Spleen (tissue), 11 donors: ENCODE results near the gene ASAP2. TPM values are rescaled to one million over a fixed set of nuclear protein-coding genes. Genes with fewer than 3 reads are reported as not detected.

ENCODE experiments used
- DNase-seq: peaks from one replicate; pipeline ENCODE4 v3.0.0-alpha.2; 2020
- H3K27ac ChIP-seq, 8 donors: fragments of 200-600 bp; sonication (generic) in 7 of 8; 1 replicate in 4 of 8; 2 replicates in 4 of 8; pipeline versions ENCODE4 v1.5.0 to v1.8.0; 2016 to 2021; ENCODE audit warnings: inconsistent platforms in 4 of 8, mild to moderate bottlenecking in 4 of 8, moderate library complexity in 1 of 8
- H3K27me3 ChIP-seq, 7 donors: fragments of 200-600 bp; sonication (generic) in 6 of 7; replicated peaks in 1 of 7; 1 replicate in 4 of 7; 2 replicates in 3 of 7; pipeline versions ENCODE4 v1.5.0 to v1.8.0; 2016 to 2021; ENCODE audit warnings: inconsistent platforms in 3 of 7, mild to moderate bottlenecking in 1 of 7
- H3K36me3 ChIP-seq, 6 donors: fragments of 200-600 bp; sonication (generic) in 5 of 6; 1 replicate in 4 of 6; 2 replicates in 2 of 6; pipeline versions ENCODE4 v1.5.0 to v1.8.0; 2016 to 2021; ENCODE audit warnings: inconsistent platforms in 2 of 6
- H3K4me1 ChIP-seq, 6 donors: fragments of 200-600 bp; sonication (generic) in 5 of 6; 1 replicate in 3 of 6; 2 replicates in 3 of 6; pipeline versions ENCODE4 v1.5.0 to v1.8.0; 2016 to 2021; ENCODE audit warnings: inconsistent platforms in 3 of 6
- H3K4me3 ChIP-seq, 8 donors: fragments of 200-600 bp; sonication (generic) in 7 of 8; 1 replicate in 4 of 8; 2 replicates in 4 of 8; pipeline versions ENCODE4 v1.5.0 to v1.8.0; 2016 to 2021; ENCODE audit warnings: inconsistent platforms in 4 of 8, mild to moderate bottlenecking in 4 of 8, moderate library complexity in 2 of 8
- H3K9me3 ChIP-seq, 8 donors: fragments of 200-600 bp; sonication (generic) in 7 of 8; 1 replicate in 4 of 8; 2 replicates in 4 of 8; pipeline versions ENCODE4 v1.5.0 to v1.8.0; 2016 to 2021; ENCODE audit warnings: inconsistent platforms in 4 of 8
- CTCF ChIP-seq, 11 experiments: fragments of 200-600 bp in 7 of 11; fragments of 450-650 bp in 4 of 11; sonication (generic) in 4 of 11; IDR thresholded peaks in 8 of 11; conservative IDR thresholded peaks in 3 of 11; 1 replicate in 7 of 11; 2 replicates in 4 of 11; pipeline versions ENCODE4 v1.4.0 to v1.8.0; 2016 to 2021; ENCODE audit warnings: antibody characterized with exemption in 11 of 11, inconsistent platforms in 4 of 11, mild to moderate bottlenecking in 1 of 11
- POLR2A ChIP-seq, 3 donors: fragments of 450-650 bp; IDR thresholded peaks; one replicate each; pipeline ENCODE4 v1.5.1; 2017; ENCODE audit warnings: antibody characterized with exemption in 3 of 3, mild to moderate bottlenecking in 1 of 3
- POLR2AphosphoS5 ChIP-seq, 3 donors: sonication (generic); formaldehyde crosslinking; IDR thresholded peaks; one replicate each; pipeline ENCODE4 v1.5.1; 2017; ENCODE audit warnings: antibody characterized with exemption in 3 of 3
- WGBS, 5 donors: extraction: QIAGEN DNeasy Blood & Tissue Kit in 3 of 5; methylation state at CpG; one replicate each; pipeline versions ENCODE4 v1.1.5 to v1.1.7; 2013 to 2018; 5-methylcytosine and 5-hydroxymethylcytosine counted together
- intact Hi-C: fragments of 100-400 bp; cut with DNase I; formaldehyde crosslinking; loops from one replicate; pipeline ENCODE4 v1.15.0; 2023; ENCODE audit warnings: low total_unique reads
- polyA plus RNA-seq, 3 donors: library from polyadenylated mRNA; stranded (reverse); fragments of 200-250 nt; gene quantifications; one replicate each; pipeline ENCODE4 v1.2.1, GENCODE V29; 2013
- total RNA-seq, 7 donors: library from RNA; depleted of rRNA in 3 of 7; stranded (reverse); fragments of >200 nt in 3 of 7; fragmentation: NEBNext Ultra II Directional in 4 of 7; extraction: Animal tissue kit (Norgen Biotek cat#: 25700) in 4 of 7; gene quantifications; one replicate each; pipeline versions ENCODE4 v1.1.0 to v1.2.1, GENCODE V29; 2016 to 2021
- donor health status: healthy with polysubstance abuse.
- donor health status: DM: no; HTN: no; CAD: no; lungs with moderate emphysema.
- donor health status: DM: no; HTN: no; CAD: no.
- donor health status: Bipolar disorder and iron deficiency.
- donor health status: healthy.
- donor health status: DM: no; HTN: no; CAD: no.
- donor health status: DM: yes; HTN: yes; CAD: no.

The ASAP2 gene
- total and polyA plus RNA-seq, 10 donors = 0.93 to 3.0 (median 2.2) TPM

- TF ChIP-seq POLR2A (IDR thresholded peaks at IDR 0.05) (no peak), CTCF (IDR thresholded peaks at IDR 0.05 in 8 of 11, conservative IDR thresholded peaks at IDR 0.05 in 3 of 11) (no peak), POLR2AphosphoS5 (IDR thresholded peaks at IDR 0.05) (peak in 2 of 3 donors; percentile 31 to 60)
- WGBS, 5 donors = 51 to 68% (median 63%) methylated on average over 6 of the region's 6 CpGs
- no peaks in the 10 kb centered on the region for H3K9me3 ChIP-seq
- no peak overlapping the region for H3K27ac ChIP-seq
- no peaks in the 10 kb centered on the region for H3K36me3 ChIP-seq
- DNase-seq = no peak
- intact Hi-C loops = no loop called here
- H3K4me3 ChIP-seq = no peak overlapping the region
- H3K4me1 ChIP-seq = peaks cover 9 to 17% (median 12%) of the 10 kb centered on the region in 6 donors
- peaks cover 0 to 89% (median 26%) of the 10 kb centered on the region in 7 donors for H3K27me3 ChIP-seq
Observed at GRCh38 chr2:9247786-9248185, 41.2 kb downstream of the ASAP2 start.

- H3K9me3 ChIP-seq = no peaks in the 10 kb centered on the region
- TF ChIP-seq POLR2A (IDR thresholded peaks at IDR 0.05) (no peak), CTCF (IDR thresholded peaks at IDR 0.05 in 8 of 11, conservative IDR thresholded peaks at IDR 0.05 in 3 of 11) (no peak), POLR2AphosphoS5 (IDR thresholded peaks at IDR 0.05) (no peak)
- intact Hi-C loops = no loop called here
- no peak overlapping the region for H3K27ac ChIP-seq
- DNase-seq = no peak
- no peak overlapping the region for H3K4me3 ChIP-seq
- H3K36me3 ChIP-seq = no peaks in the 10 kb centered on the region
- H3K27me3 ChIP-seq = peaks cover 0 to 89% (median 26%) of the 10 kb centered on the region in 7 donors
- H3K4me1 ChIP-seq = peaks cover 9 to 17% (median 12%) of the 10 kb centered on the region in 6 donors
- WGBS, 5 donors = 85 to 91% (median 90%) methylated on average over 7 of the region's 7 CpGs
Observed at GRCh38 chr2:9248363-9248762, 41.8 kb downstream of the ASAP2 start.

- TF ChIP-seq POLR2AphosphoS5 (IDR thresholded peaks at IDR 0.05) = no peak
- no peak for TF ChIP-seq CTCF (IDR thresholded peaks at IDR 0.05 in 8 of 11, conservative IDR thresholded peaks at IDR 0.05 in 3 of 11)
- TF ChIP-seq POLR2A (IDR thresholded peaks at IDR 0.05) = no peak
- no peak overlapping the region for H3K4me3 ChIP-seq
- H3K36me3 ChIP-seq = no peaks in the 10 kb centered on the region
- DNase-seq = no peak
- intact Hi-C loops = no loop called here
- H3K9me3 ChIP-seq = no peaks in the 10 kb centered on the region
- 61 to 75% (median 69%) methylated on average over 10 of the region's 10 CpGs for WGBS, 5 donors
- peaks cover 0 to 87% (median 18%) of the 10 kb centered on the region in 7 donors for H3K27me3 ChIP-seq
- H3K4me1 ChIP-seq = peaks cover 9 to 17% (median 12%) of the 10 kb centered on the region in 6 donors
- H3K27ac ChIP-seq = no peak overlapping the region
Observed at GRCh38 chr2:9249020-9249800, 42.6 kb downstream of the ASAP2 start.

GRCh38 chr2:9250091-9250490 lies 43.5 kb downstream of the ASAP2 start:
- Histone ChIP-seq H3K27me3 (peaks cover 0 to 86% (median 16%) of the 10 kb centered on the region in 7 donors), H3K4me3 (no peak overlapping the region), H3K4me1 (peaks cover 9 to 17% (median 12%) of the 10 kb centered on the region in 6 donors), H3K27ac (no peak overlapping the region), H3K9me3 (no peaks in the 10 kb centered on the region), H3K36me3 (no peaks in the 10 kb centered on the region)
- no peak for DNase-seq
- intact Hi-C loops = no loop called here
- 71 to 86% (median 81%) methylated on average over 4 of the region's 4 CpGs for WGBS, 5 donors
- TF ChIP-seq CTCF (IDR thresholded peaks at IDR 0.05 in 8 of 11, conservative IDR thresholded peaks at IDR 0.05 in 3 of 11) = no peak
- no peak for TF ChIP-seq POLR2AphosphoS5 (IDR thresholded peaks at IDR 0.05)
- no peak for TF ChIP-seq POLR2A (IDR thresholded peaks at IDR 0.05)
